GM19455 (cell line): ENCODE results near the gene EIF3I.

Experiments
- ATAC-seq: cut with Tn5 transposase; IDR thresholded peaks from one replicate; pipeline ENCODE4 v1.9.1; 2021; ENCODE audit not compliant: unreplicated experiment

The EIF3I gene

GRCh38 chr1:32221980-32222755 is at the start of gene EIF3I, which contains the start of gene TMEM234:
EIF3I (plus strand) TSS chr1:32222407; CDS start chr1:32222442, 35 bp downstream.
TMEM234 (minus strand) TSS chr1:32222353; CDS start chr1:32222322, 31 bp downstream.
- peak; percentile 92 for ATAC-seq

- no peak for ATAC-seq
These were observed 49.5 kb upstream of the EIF3I start for GRCh38 chr1:32172621-32173245.

GRCh38 chr1:32178380-32179192 is 43.6 kb upstream of the EIF3I start:
- ATAC-seq, result no peak

- ATAC-seq, result peak; percentile 10
These were observed 43.1 kb upstream of the EIF3I start for GRCh38 chr1:32179193-32179442.

- peak; percentile 82 for ATAC-seq
These were observed 42.6 kb upstream of the EIF3I start, which contains the start of gene TXLNA for GRCh38 chr1:32179443-32180185. TXLNA (plus strand) TSS chr1:32179675; CDS start chr1:32180346, 671 bp downstream.

GRCh38 chr1:32180186-32181060 is 41.8 kb upstream of the EIF3I start:
- peak; percentile 23 for ATAC-seq

- no peak for ATAC-seq
These were observed 41.1 kb upstream of the EIF3I start for GRCh38 chr1:32181065-32181464.

- ATAC-seq, result no peak
These were observed 40.6 kb upstream of the EIF3I start for GRCh38 chr1:32181563-32181962.

GRCh38 chr1:32182060-32182459 is 40.1 kb upstream of the EIF3I start:
- ATAC-seq, result no peak

GRCh38 chr1:32184650-32185049 is 37.6 kb upstream of the EIF3I start:
- ATAC-seq, result no peak

GRCh38 chr1:32186077-32186476 is 36.1 kb upstream of the EIF3I start:
- ATAC-seq, result no peak

GRCh38 chr1:32186491-32186890 is 35.7 kb upstream of the EIF3I start:
- ATAC-seq, result no peak

GRCh38 chr1:32187850-32188249 is 34.4 kb upstream of the EIF3I start:
- no peak for ATAC-seq

GRCh38 chr1:32192220-32192948 is 29.8 kb upstream of the EIF3I start:
- ATAC-seq, result no peak

- no peak for ATAC-seq
These were observed 27.2 kb upstream of the EIF3I start for GRCh38 chr1:32194984-32195383.

- ATAC-seq, result no peak
These were observed 26.7 kb upstream of the EIF3I start for GRCh38 chr1:32195531-32195930.

GRCh38 chr1:32195972-32196823 is 26.0 kb upstream of the EIF3I start:
- no peak for ATAC-seq

GRCh38 chr1:32197074-32197473 is 25.1 kb upstream of the EIF3I start:
- no peak for ATAC-seq
